Endodermal cell (in vitro differentiated cells): ENCODE results near the gene EPB41. TPM values are rescaled to one million over a fixed set of nuclear protein-coding genes. Genes with fewer than 3 reads are reported as not detected.

ENCODE experiments used
- DNase-seq: peaks from one replicate; pipeline ENCODE4 v3.0.0-alpha.2; 2017
- H3K27ac ChIP-seq: 2 replicates; pipeline ENCODE4 v1.5.1; 2013; ENCODE audit warnings: mild to moderate bottlenecking, low read depth, low read length, moderate library complexity
- H3K27me3 ChIP-seq: 2 replicates; pipeline ENCODE4 v1.6.1; 2013; ENCODE audit warnings: mild to moderate bottlenecking, low read length, moderate library complexity; ENCODE audit not compliant: insufficient read depth, control insufficient read depth, poor library complexity, severe bottlenecking
- H3K36me3 ChIP-seq: 2 replicates; pipeline ENCODE4 v1.7.0; 2013; ENCODE audit warnings: mild to moderate bottlenecking, low read length, moderate library complexity; ENCODE audit not compliant: control insufficient read depth, insufficient read depth
- H3K4me1 ChIP-seq: one replicate; pipeline ENCODE4 v1.7.0; 2013; ENCODE audit warnings: low read length; ENCODE audit not compliant: control insufficient read depth, insufficient read depth
- H3K4me3 ChIP-seq: 2 replicates; pipeline ENCODE4 v1.5.1; 2013; ENCODE audit warnings: mild to moderate bottlenecking, low read length, moderate library complexity
- H3K9ac ChIP-seq: 2 replicates; pipeline ENCODE4 v1.6.1; 2013; ENCODE audit warnings: mild to moderate bottlenecking, low read length, moderate library complexity; ENCODE audit not compliant: poor library complexity, severe bottlenecking; ENCODE audit errors: extremely low read depth
- H3K9me3 ChIP-seq: 2 replicates; pipeline ENCODE4 v1.6.1; 2013; ENCODE audit warnings: mild to moderate bottlenecking, low read length, moderate library complexity; ENCODE audit not compliant: control insufficient read depth
- H3K27ac Mint-ChIP-seq: 2 replicates; pipeline ENCODE4 v1.8.0; 2020; ENCODE audit warnings: mixed read lengths
- H3K27me3 Mint-ChIP-seq: 2 replicates; pipeline ENCODE4 v1.8.0; 2021; ENCODE audit warnings: mild to moderate bottlenecking, mixed read lengths; ENCODE audit not compliant: insufficient read depth
- H3K36me3 Mint-ChIP-seq: 2 replicates; pipeline ENCODE4 v1.8.0; 2020; ENCODE audit warnings: low read depth, mixed read lengths
- H3K4me1 Mint-ChIP-seq: 2 replicates; pipeline ENCODE4 v1.8.0; 2020; ENCODE audit warnings: mixed read lengths
- H3K4me3 Mint-ChIP-seq: 2 replicates; pipeline ENCODE4 v1.8.0; 2020; ENCODE audit warnings: mild to moderate bottlenecking, moderate library complexity, mixed read lengths
- H3K9me3 Mint-ChIP-seq: 2 replicates; pipeline ENCODE4 v1.8.0; 2020; ENCODE audit warnings: mild to moderate bottlenecking, mixed read lengths
- CTCF ChIP-seq: fragments of 200-600 bp; sonication (generic); conservative IDR thresholded peaks from 2 replicates; pipeline ENCODE4 v1.5.0; 2021; ENCODE audit warnings: antibody characterized with exemption, mild to moderate bottlenecking
- WGBS, 2 experiments: methylation state at CpG; one replicate each; pipeline versions ENCODE4 v1.1.5 to v1.1.7; 2013; ENCODE audit warnings: missing lambda C conversion rate in 2 of 2, mixed read lengths in 1 of 2; ENCODE audit not compliant: insufficient coverage in 1 of 2, insufficient read length in 1 of 2; 5-methylcytosine and 5-hydroxymethylcytosine counted together
- total RNA-seq, 2 donors: library from RNA; stranded (reverse); fragmentation: NEBNext Ultra II Directional in 1 of 2; extraction: Animal tissue kit (Norgen Biotek cat#: 25700) in 1 of 2; gene quantifications; 2 replicates in 1 of 2; 3 replicates in 1 of 2; pipeline ENCODE4 v1.2.1, GENCODE V29; 2021

Gene EPB41
- total RNA-seq, 2 donors from 2014 or later: 60.3 to 91.0 TPM

GRCh38 chr1:28965271-28965870 lies 51.0 kb downstream of the EPB41 start:
- WGBS, 2 experiments: 43 to 46% methylated on average over 1 of the region's 1 CpG
- H3K4me3 ChIP-seq: no peak overlapping the region
- no peak overlapping the region for H3K9ac ChIP-seq
- no peaks in the 10 kb centered on the region for H3K9me3 Mint-ChIP-seq
- no peaks in the 10 kb centered on the region for H3K27me3 ChIP-seq
- no peaks in the 10 kb centered on the region for H3K36me3 ChIP-seq
- no peaks in the 10 kb centered on the region for H3K27me3 Mint-ChIP-seq
- no peaks in the 10 kb centered on the region for H3K4me1 ChIP-seq
- H3K27ac ChIP-seq: no peak overlapping the region
- no peak overlapping the region for H3K4me3 Mint-ChIP-seq
- H3K27ac Mint-ChIP-seq: no peak overlapping the region
- H3K9me3 ChIP-seq: no peaks in the 10 kb centered on the region
- no peak for DNase-seq
- peaks cover 1% of the 10 kb centered on the region for H3K4me1 Mint-ChIP-seq
- no peak for TF ChIP-seq CTCF
- peaks cover 2% of the 10 kb centered on the region for H3K36me3 Mint-ChIP-seq

- H3K4me3 Mint-ChIP-seq: no peak overlapping the region
- Histone ChIP-seq H3K27ac (no peak overlapping the region), H3K4me1 (no peaks in the 10 kb centered on the region), H3K27me3 (no peaks in the 10 kb centered on the region), H3K9me3 (no peaks in the 10 kb centered on the region), H3K36me3 (no peaks in the 10 kb centered on the region), H3K4me3 (no peak overlapping the region), H3K9ac (no peak overlapping the region)
- WGBS, 2 experiments: 86 to 89% methylated on average over 1 to 2 of the region's 2 CpGs
- no peaks in the 10 kb centered on the region for H3K9me3 Mint-ChIP-seq
- TF ChIP-seq CTCF: no peak
- peaks cover 1% of the 10 kb centered on the region for H3K4me1 Mint-ChIP-seq
- DNase-seq: no peak
- no peak overlapping the region for H3K27ac Mint-ChIP-seq
- H3K36me3 Mint-ChIP-seq: peaks cover 2% of the 10 kb centered on the region
- no peaks in the 10 kb centered on the region for H3K27me3 Mint-ChIP-seq
These were observed 52.2 kb downstream of the EPB41 start for GRCh38 chr1:28966617-28967016.

GRCh38 chr1:28971980-28972771 lies 57.8 kb downstream of the EPB41 start:
- no peak for DNase-seq
- H3K4me3 Mint-ChIP-seq: no peak overlapping the region
- H3K4me1 Mint-ChIP-seq: peaks cover 9% of the 10 kb centered on the region
- H3K36me3 ChIP-seq: no peaks in the 10 kb centered on the region
- peaks cover 2% of the 10 kb centered on the region for H3K36me3 Mint-ChIP-seq
- H3K27me3 Mint-ChIP-seq: no peaks in the 10 kb centered on the region
- H3K9me3 Mint-ChIP-seq: no peaks in the 10 kb centered on the region
- H3K27me3 ChIP-seq: no peaks in the 10 kb centered on the region
- WGBS, 2 experiments: 95 to 100% methylated on average over 1 to 9 of the region's 9 CpGs
- H3K27ac Mint-ChIP-seq: no peak overlapping the region
- H3K4me3 ChIP-seq: no peak overlapping the region
- no peak overlapping the region for H3K9ac ChIP-seq
- no peak for TF ChIP-seq CTCF
- no peaks in the 10 kb centered on the region for H3K9me3 ChIP-seq
- no peaks in the 10 kb centered on the region for H3K4me1 ChIP-seq
- no peak overlapping the region for H3K27ac ChIP-seq
